Activated CD8-positive, alpha-beta memory T cell treated with anti-CD3 and anti-CD28 coated beads, Interleukin-2, amount 50 U/mL, for 24 hours (primary cell): ENCODE data around the gene MSH5.

Source experiments
- DNase-seq: peaks from one replicate; pipeline ENCODE4 v3.0.0-alpha.2; 2020; ENCODE audit errors: extremely low read depth

The MSH5 gene

GRCh38 chr6:31729979-31730630 lies 9.7 kb upstream of the MSH5 start:
- no peak for DNase-seq

DNA sequence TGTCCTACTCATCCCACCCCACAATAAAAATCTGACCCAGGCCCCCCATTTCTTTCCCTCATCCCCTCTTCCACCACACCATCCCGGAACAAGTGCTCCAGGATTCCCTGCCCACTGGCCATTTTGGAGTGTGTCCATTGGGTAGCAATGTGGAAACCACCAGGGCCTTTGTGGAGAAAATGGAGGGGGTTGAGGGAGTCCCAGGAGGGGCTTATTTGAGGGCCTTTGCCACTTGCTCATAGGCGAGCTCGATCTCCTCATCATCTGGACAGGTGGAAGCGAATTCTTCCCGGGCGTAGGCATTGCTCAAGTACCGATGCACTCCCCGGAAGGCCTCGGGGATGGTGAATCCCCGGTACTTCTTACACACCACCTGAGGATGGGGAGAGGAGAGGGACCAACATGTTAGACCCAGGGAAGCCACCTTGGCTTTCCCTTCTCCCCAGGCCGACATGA lies 9.1 kb upstream of the MSH5 start:
- DNase-seq: no peak

DNA sequence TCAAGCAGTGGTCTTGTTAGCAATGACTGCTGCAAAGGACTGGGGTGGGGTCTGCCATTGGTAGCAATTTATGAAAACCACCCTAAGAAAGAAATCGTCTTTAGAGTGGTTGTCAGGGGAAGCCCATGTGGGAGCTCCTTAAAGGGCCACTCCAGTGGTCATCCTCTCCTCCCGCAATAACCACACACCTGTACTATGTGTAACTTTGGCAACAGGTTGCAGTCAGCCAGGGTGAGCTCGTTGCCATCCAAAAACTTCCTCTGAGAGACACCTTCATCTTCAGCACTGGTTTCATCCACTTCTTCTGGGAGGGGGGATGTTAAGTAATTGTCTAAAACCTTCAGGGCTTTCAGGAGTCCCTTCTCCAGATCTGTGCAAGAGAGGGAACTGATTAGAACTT lies 7.8 kb upstream of the MSH5 start:
- DNase-seq: no peak

DNA sequence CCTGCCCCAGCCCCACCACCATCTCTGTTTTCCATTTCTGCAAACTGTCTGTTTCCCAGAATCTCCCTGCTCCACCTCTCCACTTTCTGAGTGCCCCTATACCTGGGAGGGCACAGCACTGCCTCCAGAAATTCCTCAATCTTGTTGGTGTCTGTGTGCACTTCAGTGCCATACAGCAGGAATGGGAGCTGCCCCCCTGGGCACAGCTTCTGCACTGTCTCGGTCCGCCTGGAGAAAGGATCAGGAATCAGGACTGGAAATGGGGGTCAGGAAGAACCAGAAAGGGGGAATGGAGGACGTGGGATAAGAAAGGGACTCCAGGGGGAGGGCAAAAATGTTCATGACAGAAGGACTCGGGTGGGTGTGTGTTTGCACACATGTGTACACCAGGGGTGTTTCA lies 6.1 kb upstream of the MSH5 start:
- no peak for DNase-seq

DNA sequence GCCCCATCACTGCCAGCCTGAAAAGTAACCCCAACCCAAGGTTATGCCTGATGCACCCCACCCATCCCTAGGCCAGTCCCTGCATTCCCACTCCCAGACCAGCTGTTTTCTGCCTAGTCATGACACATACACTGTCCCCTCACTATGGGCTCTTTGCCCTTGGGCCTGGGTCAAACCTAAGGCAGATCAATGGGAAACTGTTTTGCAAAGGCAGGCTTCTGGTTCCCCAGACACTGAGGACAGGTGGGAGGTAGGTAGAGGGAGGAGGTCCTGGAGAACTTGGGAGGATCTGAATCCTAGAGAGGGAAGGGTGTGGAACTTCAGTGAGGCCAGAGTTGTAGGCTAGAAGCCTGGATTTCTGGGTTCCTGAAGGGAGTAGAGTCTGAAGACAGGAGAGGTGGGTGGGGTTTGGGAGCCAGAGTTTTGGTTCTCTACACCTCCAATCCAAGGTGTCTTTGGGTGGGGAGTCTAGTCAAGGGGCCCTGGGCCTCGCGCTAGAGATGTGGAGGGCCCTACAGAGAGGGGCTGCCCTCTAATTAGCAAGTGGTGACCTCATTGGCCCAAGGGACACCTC lies 5.5 kb upstream of the MSH5 start:
- DNase-seq: no peak

DNA sequence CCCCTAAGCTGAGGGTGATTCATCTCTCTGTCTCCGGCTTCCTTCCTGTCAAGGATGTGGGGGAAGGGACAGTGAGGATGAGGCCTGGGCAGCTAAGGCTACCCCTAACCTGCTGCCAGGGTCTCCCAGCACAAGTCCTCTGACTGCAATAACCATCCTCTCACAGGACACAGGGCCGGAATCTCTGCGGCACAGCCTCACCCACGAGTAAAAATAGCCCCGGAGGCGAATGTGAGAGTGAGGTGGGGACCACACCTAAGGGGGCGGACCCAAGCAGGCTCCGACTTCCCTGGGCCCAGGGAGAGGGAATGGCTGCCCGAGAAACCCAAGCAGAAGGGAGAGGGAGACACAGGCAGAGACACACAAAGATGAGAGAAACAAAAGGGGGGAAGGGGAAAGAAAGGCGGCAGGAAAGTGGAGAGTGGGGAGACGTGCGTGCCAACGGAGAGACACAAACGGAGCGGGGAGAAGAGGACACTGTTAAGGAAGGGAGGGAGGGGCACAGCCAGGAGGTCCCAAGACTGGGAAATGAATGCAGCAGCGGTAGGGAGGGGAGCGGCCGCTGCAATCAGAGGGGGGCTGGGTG lies 4.9 kb upstream of the MSH5 start:
- DNase-seq: no peak

GRCh38 chr6:31736021-31736767 lies 3.6 kb upstream of the MSH5 start, which contains the start of gene CLIC1:
Gene CLIC1 (minus strand): TSS chr6:31736530. CDS start chr6:31736300, 230 bp downstream.
- DNase-seq: peak; percentile 61

DNA sequence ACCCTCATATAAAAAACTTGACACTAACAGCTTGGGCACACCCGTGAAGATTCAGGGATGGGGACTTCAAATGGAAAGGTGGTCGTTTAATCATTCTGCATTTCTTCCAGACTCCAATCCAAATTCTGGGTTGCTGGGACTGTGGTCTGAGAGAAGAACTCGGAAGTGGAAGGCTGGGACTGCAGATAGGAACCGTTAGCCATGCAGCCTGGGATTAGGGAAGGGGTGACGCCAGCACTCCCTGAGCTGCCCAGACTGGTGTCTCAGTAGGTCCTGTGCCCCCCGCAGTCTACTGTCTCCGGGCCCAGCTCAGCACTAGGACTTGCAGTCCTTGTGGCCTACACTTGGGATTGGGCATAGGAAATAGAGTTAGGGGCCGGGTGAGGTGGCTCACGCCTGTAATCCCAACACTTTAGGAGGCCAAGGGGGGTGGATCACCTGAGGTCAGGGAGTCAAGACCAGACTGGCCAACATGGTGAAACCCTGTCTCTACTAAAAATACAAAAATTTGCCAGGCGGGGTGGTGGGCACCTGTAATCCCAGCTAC lies 3.0 kb upstream of the MSH5 start:
- DNase-seq: no peak

GRCh38 chr6:31737315-31737990 lies 2.4 kb upstream of the MSH5 start:
- no peak for DNase-seq

- no peak for DNase-seq
Measured at GRCh38 chr6:31737991-31738979, 1.5 kb upstream of the MSH5 start.

GRCh38 chr6:31740397-31741223 lies 805 bp downstream of the MSH5 start:
- no peak for DNase-seq

GRCh38 chr6:31741815-31742214 lies 2.0 kb downstream of the MSH5 start:
- DNase-seq: no peak

- DNase-seq: no peak
Measured at GRCh38 chr6:31742894-31743293, 3.1 kb downstream of the MSH5 start.

DNA sequence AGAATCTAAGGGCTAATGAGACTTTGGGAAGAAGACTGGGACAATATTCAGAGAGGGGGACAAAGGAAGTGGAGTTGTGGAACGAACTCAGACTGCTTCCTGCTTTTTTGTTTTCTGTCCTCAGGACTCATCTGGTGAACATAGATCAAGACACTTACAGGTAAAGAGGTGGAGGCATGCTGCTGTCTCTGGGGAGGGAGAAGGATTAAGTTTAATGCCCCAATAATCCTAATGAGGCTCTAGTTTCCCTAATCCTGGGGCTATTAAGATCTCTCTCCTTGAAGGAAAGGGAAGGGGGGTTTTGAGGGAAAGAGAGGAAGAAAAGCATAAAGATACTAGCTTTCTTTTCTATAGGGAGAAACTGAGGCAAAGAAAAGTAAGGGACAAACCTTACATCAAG lies 4.6 kb downstream of the MSH5 start:
- DNase-seq: no peak

GRCh38 chr6:31749301-31750036 lies 9.7 kb downstream of the MSH5 start:
- no peak for DNase-seq

- no peak for DNase-seq
Measured at GRCh38 chr6:31750411-31751022, 10.7 kb downstream of the MSH5 start.

GRCh38 chr6:31752739-31753319 lies 13.0 kb downstream of the MSH5 start:
- no peak for DNase-seq

GRCh38 chr6:31758281-31758680 lies 18.5 kb downstream of the MSH5 start:
- no peak for DNase-seq
